Activated naive CD8-positive, alpha-beta T cell treated with anti-CD3 and anti-CD28 coated beads, Interleukin-2, amount 10 ng/mL, durations not matched to agents 7 days and 5 days (primary cell): ENCODE measurements around the gene STS. TPM values are rescaled to one million over a fixed set of nuclear protein-coding genes. Genes with fewer than 3 reads are reported as not detected.

Source experiments
- ATAC-seq: fragments of 150-1000 bp; cut with Tn5 transposase; one replicate; pipeline ENCODE4 v1.10.0; 2021; ENCODE audit warnings: low read depth, moderate library complexity
- POLR2A ChIA-PET: fragments of 350-600 bp; sonication (Branson Sonifier 250); formaldehyde crosslinking; loops from one replicate; lab custom pipeline; 2021; ENCODE audit warnings: antibody characterized with exemption; lab: Charles Lee
- DNase-seq: peaks from one replicate; pipeline ENCODE4 v3.0.0; 2021
- H3K27ac Mint-ChIP-seq: one replicate; pipeline ENCODE4 v1.8.0; 2022; ENCODE audit warnings: mild to moderate bottlenecking, mixed read lengths
- H3K27me3 Mint-ChIP-seq: one replicate; pipeline ENCODE4 v1.8.0; 2022; ENCODE audit warnings: mild to moderate bottlenecking, moderate library complexity, mixed read lengths
- H3K36me3 Mint-ChIP-seq: one replicate; pipeline ENCODE4 v1.8.0; 2021; ENCODE audit warnings: mild to moderate bottlenecking, mixed read lengths
- H3K4me1 Mint-ChIP-seq: one replicate; pipeline ENCODE4 v1.8.0; 2021; ENCODE audit warnings: mixed read lengths
- H3K4me3 Mint-ChIP-seq: one replicate; pipeline ENCODE4 v1.8.0; 2022; ENCODE audit warnings: mild to moderate bottlenecking, moderate library complexity, mixed read lengths
- H3K9me3 Mint-ChIP-seq: one replicate; pipeline ENCODE4 v1.8.0; 2021; ENCODE audit warnings: mixed read lengths
- total RNA-seq, 2 experiments: library from RNA; stranded (reverse); gene quantifications; one replicate each; pipeline ENCODE4 v1.2.3, GENCODE V29; 2021

The STS gene
- total RNA-seq, 2 experiments from 2014 or later = 1.1 to 1.4 TPM

DNA sequence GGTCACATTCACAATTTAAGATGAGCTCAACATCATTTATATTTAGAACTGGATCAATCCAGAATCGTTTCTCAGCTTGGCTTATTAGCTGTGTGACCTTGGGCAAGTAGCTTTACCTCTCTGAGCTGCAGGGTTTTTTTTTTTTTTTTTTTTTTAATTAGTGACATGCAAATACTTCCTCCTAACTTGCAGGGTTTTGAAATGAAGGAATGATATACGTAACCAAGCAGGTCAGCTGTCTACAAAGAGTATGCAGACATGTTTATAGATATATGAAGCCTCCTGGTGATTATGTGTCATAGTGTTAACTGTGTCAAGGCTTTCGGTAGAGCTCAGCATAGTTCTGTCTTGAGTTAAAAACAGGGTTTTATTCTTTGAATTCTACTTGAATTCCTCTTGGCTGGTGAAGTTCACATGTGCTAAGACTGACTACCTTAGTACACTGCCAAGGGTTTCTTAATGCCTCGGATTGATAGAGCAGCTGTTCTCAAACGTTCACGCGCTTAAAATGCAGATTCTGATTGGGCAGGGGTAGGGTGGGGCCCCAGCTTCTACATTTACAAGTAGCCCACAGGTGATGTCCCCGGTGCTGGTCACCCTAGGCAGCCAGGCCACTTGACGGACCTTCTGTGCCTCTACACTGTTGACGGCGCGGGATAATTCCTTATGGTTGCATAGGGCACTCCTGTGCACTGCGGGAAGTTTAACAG is 654 bp upstream of the STS start:
- Mint-ChIP-seq H3K27me3 (no peaks in the 10 kb centered on the region), H3K27ac (peak overlapping the region; percentile 82), H3K4me1 (peaks cover 12% of the 10 kb centered on the region), H3K9me3 (no peaks in the 10 kb centered on the region), H3K4me3 (peak overlapping the region; percentile 78), H3K36me3 (no peaks in the 10 kb centered on the region)
- no peak for ATAC-seq
- POLR2A ChIA-PET = interaction anchor here (0.6 to 1.5 kb wide), 4 partner anchors 12 to 76 kb away, joined by 3 to 5 read pairs (median 3); no protein-coding TSS in a partner anchor
- no peak for DNase-seq

DNA sequence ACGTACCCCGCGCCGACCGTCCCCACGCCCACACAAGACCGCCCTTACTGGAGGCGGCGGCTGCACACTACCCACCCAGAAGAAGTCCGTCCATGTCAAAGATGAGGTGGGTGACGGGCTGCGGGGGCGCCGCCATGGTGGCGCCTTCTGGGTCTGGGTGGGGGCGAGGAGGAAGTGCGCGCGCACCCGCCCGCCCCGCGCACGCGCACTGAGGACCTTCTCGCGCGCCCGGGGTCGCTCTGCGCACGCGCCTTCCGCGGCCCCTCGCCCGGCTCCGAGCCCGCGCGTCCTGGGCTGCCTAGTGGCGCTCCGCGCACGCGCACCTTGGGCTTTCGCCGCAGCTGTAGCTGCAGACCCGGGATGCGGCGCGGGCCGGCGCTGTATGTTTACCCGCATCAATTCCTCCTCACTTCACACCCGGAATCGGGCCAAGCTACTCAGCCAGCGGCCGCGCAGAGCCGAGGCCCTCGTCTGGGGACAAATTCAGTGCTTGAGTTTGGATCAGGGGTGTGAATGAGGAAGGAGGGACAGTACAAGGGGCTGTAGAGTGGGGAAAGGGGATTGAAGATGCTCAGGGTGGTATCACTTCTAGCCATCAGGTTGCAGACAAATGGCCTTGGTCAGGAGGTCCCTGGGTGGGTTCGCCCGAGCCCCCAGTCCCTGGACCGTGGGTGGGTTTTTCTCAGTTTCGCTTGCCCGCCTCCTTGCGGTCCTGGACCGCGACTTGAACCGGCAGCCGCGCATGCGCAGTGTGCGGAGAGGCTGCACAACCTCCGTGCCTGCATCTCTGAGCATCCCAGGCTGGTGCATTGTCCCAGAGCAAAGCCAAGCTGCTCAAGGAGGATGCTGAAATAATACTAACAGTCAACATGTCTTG is 704 bp downstream of the STS start, which contains the start of gene PUDP:
Gene PUDP, minus strand, starts transcription at position 176 of the 877 bp plus-strand sequence. Its CDS starts 40 bp downstream, at position 136.
- Mint-ChIP-seq H3K27ac (peak within 1 kb of the TSS; percentile 89), H3K4me3 (peak within 1 kb of the TSS; percentile 84), H3K4me1 (peaks cover 12% of the 10 kb centered on the region), H3K27me3 (no peaks in the 10 kb centered on the region), H3K36me3 (no peaks in the 10 kb centered on the region), H3K9me3 (no peaks in the 10 kb centered on the region)
- POLR2A ChIA-PET = interaction anchor here (1.5 kb wide), 1 partner anchor 13 kb away, joined by 3 read pairs; no protein-coding TSS in a partner anchor
- DNase-seq = peak; percentile 86
- ATAC-seq = peak; percentile 93

DNA sequence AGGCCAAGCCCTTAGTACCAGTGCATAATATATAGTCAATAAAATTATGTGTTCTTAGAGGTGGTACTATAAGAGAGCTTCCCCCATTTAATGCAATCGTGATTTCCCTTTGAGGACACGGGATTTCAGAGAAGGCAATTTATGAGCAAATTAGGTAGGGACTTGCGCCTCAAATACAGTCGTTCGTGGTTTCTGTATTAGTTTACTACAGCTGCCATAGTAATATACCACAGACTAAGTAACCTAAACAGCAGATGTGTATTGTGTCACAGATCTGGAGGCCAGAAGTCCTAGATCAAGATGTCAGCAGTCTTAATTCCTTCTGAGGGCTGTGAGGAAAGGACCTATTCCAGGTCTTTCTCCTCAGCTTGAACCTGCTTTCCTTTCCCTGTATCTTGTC is 1.9 kb downstream of the STS start:
- H3K4me1 Mint-ChIP-seq = peaks cover 12% of the 10 kb centered on the region
- H3K9me3 Mint-ChIP-seq = no peaks in the 10 kb centered on the region
- H3K27ac Mint-ChIP-seq = no peak overlapping the region
- POLR2A ChIA-PET = no interaction called here
- no peaks in the 10 kb centered on the region for H3K36me3 Mint-ChIP-seq
- no peak overlapping the region for H3K4me3 Mint-ChIP-seq
- H3K27me3 Mint-ChIP-seq = no peaks in the 10 kb centered on the region
- no peak for DNase-seq
- no peak for ATAC-seq

DNA sequence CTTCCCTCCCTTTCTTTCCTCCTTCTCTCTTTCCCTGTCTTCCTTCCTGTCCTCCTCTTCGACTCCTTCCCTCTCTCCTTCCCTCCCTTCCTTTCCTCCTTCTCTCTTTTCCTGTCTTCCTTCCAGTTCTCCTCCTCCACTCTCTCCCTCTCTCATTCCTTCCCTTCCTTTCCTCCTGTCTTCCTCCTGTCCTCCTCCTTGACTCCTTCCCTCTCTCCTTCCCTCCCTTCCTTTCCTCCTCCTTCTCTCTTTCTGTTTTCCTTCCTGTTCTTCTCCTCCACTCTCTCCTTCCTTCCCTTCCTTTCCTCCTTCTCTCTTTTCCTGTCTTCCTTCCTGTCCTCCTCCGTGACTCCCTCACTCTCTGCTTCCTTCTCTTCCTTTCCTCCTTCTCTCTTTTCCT is 5.7 kb downstream of the STS start:
- Mint-ChIP-seq H3K27me3 (no peaks in the 10 kb centered on the region), H3K4me1 (peaks cover 3% of the 10 kb centered on the region), H3K9me3 (no peaks in the 10 kb centered on the region), H3K27ac (no peak overlapping the region), H3K4me3 (no peak overlapping the region), H3K36me3 (no peaks in the 10 kb centered on the region)
- no peak for ATAC-seq
- DNase-seq = no peak
- POLR2A ChIA-PET = no interaction called here

DNA sequence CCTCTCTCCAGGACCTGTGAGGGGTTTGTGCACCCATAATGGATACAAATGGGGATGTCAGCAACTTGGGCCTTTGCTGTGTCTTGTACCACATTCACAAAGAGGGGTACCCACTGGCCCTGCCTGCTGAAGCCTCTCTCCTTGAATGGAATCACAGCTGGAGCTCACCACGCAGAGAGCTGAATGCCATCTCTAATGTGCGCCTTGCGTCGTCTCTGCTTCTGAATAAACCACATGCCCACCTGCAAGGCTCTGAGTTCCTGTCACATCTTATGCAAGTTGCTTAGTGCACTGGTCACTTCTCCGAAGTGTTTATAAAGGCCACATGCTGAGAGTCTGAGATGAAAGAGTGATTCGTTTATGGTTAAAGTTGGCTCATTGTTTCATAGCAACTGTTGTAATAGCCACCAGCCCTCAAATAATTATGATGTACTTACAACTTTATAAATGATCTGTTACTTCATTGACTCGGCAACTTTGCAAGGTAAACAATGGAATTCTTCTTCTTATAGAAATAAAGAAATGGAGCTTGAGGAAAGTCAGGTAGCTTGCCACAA is 6.6 kb downstream of the STS start:
- H3K27me3 Mint-ChIP-seq = no peaks in the 10 kb centered on the region
- no peak overlapping the region for H3K4me3 Mint-ChIP-seq
- no peak overlapping the region for H3K27ac Mint-ChIP-seq
- H3K9me3 Mint-ChIP-seq = no peaks in the 10 kb centered on the region
- no peak for DNase-seq
- POLR2A ChIA-PET = no interaction called here
- H3K4me1 Mint-ChIP-seq = no peaks in the 10 kb centered on the region
- no peaks in the 10 kb centered on the region for H3K36me3 Mint-ChIP-seq
- ATAC-seq = no peak

DNA sequence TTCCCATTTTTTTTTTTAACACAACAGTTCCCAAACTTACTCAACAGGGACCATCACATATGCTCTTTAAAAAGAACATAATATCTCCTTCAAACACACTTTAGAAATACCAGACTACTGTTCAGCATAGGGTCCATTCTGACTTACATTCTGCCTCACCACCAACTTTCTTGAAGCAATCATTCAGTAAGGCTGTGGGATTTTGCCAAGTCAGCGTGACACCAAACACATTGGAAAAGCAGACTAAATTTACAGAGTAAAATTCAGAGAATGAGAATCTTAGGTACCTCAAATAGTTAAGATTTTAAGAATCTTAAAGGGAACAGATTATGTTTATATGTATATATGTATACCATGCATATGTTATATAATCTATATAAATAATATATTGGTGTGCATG is 7.7 kb downstream of the STS start:
- Mint-ChIP-seq H3K4me1 (peaks cover 2% of the 10 kb centered on the region), H3K27me3 (no peaks in the 10 kb centered on the region), H3K9me3 (no peaks in the 10 kb centered on the region), H3K27ac (no peak overlapping the region), H3K4me3 (no peak overlapping the region), H3K36me3 (no peaks in the 10 kb centered on the region)
- no peak for ATAC-seq
- DNase-seq = no peak
- POLR2A ChIA-PET = no interaction called here

DNA sequence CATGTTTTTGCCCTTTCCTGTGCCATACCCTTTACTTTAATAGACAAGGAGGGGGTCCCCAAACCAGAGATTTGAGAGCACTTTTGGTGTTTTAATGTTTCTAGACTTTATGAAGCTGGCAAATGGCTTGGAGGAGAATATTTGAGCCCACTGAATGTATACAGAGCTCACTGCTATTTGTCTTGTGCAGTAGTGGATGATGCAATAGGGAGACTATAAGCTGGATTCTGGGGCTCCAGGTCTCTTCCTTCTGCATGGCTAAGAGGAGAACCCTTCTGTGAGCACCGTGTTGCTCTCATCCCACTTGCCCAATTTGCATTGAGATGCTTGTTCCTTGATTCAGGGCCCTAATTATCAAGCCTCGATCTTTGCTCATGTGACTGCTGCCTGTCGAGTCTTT is 9.4 kb downstream of the STS start:
- H3K36me3 Mint-ChIP-seq = no peaks in the 10 kb centered on the region
- H3K9me3 Mint-ChIP-seq = no peaks in the 10 kb centered on the region
- DNase-seq (no peak), ATAC-seq (no peak)
- no peaks in the 10 kb centered on the region for H3K27me3 Mint-ChIP-seq
- no peak overlapping the region for H3K27ac Mint-ChIP-seq
- peaks cover 2% of the 10 kb centered on the region for H3K4me1 Mint-ChIP-seq
- no peak overlapping the region for H3K4me3 Mint-ChIP-seq
- POLR2A ChIA-PET = no interaction called here

DNA sequence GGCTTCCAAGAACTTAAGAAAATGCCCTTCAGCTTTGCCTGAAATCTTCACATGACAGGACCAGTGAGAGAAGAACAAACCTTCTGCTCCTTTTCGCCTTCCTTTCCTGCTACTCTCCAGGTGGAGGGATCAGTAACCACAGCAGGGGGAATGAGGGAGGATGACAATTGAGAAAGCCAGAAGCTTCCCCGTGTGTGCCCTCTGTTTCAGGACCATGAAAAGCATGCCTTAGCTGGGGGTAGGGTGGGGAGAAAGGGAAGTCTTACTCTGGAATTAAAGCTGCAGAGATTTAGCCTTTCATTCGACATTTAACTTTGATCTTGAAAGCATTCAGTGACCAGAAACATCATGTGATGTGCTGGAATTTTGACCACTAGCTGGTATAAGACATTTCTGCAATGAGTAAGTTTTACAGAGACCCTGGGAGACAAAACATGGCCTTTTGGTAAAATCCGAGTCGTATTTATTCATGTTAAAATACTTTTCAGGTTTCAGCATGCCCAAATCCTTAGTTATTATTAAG is 11.0 kb downstream of the STS start:
- Mint-ChIP-seq H3K27me3 (no peaks in the 10 kb centered on the region), H3K4me1 (peaks cover 2% of the 10 kb centered on the region), H3K4me3 (no peak overlapping the region), H3K9me3 (no peaks in the 10 kb centered on the region), H3K36me3 (no peaks in the 10 kb centered on the region), H3K27ac (no peak overlapping the region)
- DNase-seq (no peak), ATAC-seq (no peak)
- POLR2A ChIA-PET = no interaction called here

DNA sequence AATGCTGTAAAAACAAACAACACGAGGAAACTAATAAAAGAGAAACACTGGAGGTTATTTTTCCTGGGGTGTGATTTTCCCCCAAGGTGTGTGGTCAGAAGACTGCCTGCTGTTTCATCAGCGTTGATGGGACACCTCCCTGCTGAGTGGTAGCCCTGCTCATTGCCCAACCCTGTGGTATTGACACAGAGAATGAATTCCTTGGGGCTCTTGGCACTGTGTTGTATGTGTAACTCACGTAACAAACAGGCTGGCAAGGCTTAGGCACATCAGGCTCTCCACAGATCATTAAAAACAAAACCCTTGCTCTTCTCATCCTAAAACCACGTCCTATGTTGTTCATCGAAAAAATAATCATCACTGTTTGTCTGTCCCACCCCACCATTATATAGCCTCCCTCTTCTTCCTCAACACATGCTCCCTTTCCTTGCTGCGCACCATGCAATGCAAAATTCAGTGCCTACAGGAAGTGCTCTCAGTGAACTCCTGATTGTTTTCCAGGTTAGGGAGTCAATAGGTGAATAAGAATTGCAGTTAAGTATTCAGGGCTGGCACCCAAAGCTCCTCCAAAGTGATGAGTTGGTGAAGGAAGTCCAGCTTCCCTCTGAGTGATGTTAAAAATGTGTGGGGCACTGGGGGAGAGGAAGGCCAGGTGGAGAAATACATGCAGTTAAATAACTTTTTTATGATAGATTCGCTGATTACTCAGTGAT is 11.8 kb downstream of the STS start:
- ATAC-seq = no peak
- no peak overlapping the region for H3K4me3 Mint-ChIP-seq
- no peaks in the 10 kb centered on the region for H3K36me3 Mint-ChIP-seq
- POLR2A ChIA-PET = no interaction called here
- no peak for DNase-seq
- no peaks in the 10 kb centered on the region for H3K9me3 Mint-ChIP-seq
- H3K27ac Mint-ChIP-seq = no peak overlapping the region
- peaks cover 2% of the 10 kb centered on the region for H3K4me1 Mint-ChIP-seq
- H3K27me3 Mint-ChIP-seq = no peaks in the 10 kb centered on the region

DNA sequence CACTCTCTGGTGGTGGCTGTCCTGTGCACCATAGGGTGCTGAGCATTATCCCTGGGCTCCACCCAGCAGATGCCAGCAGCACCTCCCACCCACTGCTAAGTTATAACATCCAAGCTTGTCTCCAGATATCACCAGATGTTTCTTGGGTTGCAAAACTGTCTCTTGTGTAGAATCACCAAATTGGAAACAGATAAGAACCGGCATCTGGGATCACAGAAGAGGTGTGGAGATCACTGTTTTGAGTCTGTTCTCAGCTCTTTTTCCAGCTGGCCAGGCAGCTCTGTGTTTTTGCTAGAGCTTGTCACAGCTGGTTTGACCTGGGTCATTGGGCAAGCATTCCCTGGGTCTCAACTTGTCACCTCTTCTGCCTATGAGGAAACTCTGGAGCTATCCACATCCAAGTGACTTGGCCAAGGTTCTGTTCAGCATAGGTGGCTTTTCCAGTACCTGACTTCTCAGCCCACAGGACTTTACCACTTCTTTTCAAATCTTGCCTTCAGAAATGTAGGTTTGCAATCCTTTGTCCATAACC is 15.7 kb downstream of the STS start:
- Mint-ChIP-seq H3K4me1 (peaks cover 2% of the 10 kb centered on the region), H3K4me3 (no peak overlapping the region), H3K9me3 (no peaks in the 10 kb centered on the region), H3K36me3 (no peaks in the 10 kb centered on the region), H3K27ac (no peak overlapping the region), H3K27me3 (no peaks in the 10 kb centered on the region)
- ATAC-seq (no peak), DNase-seq (no peak)
- POLR2A ChIA-PET = no interaction called here

DNA sequence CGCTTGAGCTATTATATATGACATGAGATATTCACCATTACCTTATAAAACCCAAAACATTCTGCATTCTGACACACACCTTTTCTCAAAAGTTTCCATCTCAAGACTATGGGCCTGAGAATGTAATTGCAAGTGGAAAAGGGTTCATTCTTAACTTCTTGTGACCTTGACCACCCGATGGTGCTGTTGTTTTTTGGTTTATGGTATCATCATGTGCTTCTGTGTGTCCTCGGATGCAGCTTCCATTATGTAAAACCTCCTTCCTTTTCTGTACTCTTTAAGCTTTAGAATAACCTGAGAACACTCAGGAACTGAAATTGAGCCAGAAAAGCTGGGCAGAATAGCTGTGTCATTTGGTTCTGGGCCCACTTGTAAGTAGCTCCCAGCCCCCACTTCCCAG is 16.7 kb downstream of the STS start:
- Mint-ChIP-seq H3K27me3 (no peaks in the 10 kb centered on the region), H3K9me3 (no peaks in the 10 kb centered on the region), H3K4me1 (peaks cover 2% of the 10 kb centered on the region), H3K36me3 (no peaks in the 10 kb centered on the region), H3K27ac (no peak overlapping the region), H3K4me3 (no peak overlapping the region)
- ATAC-seq (no peak), DNase-seq (no peak)
- POLR2A ChIA-PET = no interaction called here

DNA sequence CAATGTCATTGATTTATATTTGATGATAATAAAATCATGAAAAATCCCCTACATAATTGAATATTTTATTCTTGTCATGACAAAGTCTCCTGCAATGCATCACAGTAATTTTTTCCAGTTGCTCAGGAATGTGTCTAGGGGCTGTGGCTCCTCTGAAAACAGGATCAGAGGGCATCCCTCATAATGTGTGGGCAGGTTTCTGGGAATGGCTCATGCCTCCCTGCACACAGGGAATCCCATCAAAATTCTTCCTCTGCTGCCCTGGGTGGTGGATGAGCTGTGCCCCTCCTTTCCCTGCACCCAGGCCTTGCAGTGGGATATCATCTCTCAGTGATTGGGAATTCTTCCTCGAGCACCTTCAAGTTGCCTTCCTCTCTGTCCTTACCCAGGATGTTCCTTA is 20.9 kb downstream of the STS start:
- Mint-ChIP-seq H3K36me3 (no peaks in the 10 kb centered on the region), H3K27ac (no peak overlapping the region), H3K9me3 (no peaks in the 10 kb centered on the region), H3K4me3 (no peak overlapping the region), H3K4me1 (no peaks in the 10 kb centered on the region), H3K27me3 (no peaks in the 10 kb centered on the region)
- no peak for DNase-seq
- POLR2A ChIA-PET = no interaction called here
- no peak for ATAC-seq

DNA sequence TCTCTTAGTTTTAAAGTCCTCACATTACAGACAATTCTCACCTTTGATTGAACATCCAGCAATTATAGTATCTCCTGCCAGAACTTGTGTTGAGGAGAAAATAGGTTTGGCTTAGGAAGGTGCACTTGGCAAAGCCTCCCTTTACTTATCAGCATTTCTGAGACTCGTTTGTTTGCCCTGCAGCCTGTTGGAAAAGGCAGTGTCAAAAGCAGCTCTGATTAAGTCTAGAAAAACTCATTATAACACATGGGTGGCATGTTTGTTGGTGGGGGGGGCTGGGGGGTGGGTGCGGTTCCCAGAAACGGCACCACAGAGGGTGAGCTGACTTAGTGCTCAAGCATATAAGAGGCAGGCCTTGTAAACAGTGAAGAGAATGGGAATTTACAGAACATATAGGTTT is 22.1 kb downstream of the STS start:
- Mint-ChIP-seq H3K36me3 (peaks cover 2% of the 10 kb centered on the region), H3K4me3 (no peak overlapping the region), H3K27me3 (no peaks in the 10 kb centered on the region), H3K9me3 (no peaks in the 10 kb centered on the region), H3K27ac (no peak overlapping the region), H3K4me1 (no peaks in the 10 kb centered on the region)
- DNase-seq (no peak), ATAC-seq (no peak)
- POLR2A ChIA-PET = no interaction called here
